Mucosa of rectum (tissue), 2 donors: ENCODE data around the gene BSND.
"Not testable (repeated sequence)": the region's sequence is repeated elsewhere in the genome, so short reads cannot be mapped to it uniquely, and the experiment has no call there.

Source experiments
- H3K27ac ChIP-seq, 2 donors: one replicate each; pipeline ENCODE4 v1.7.0; 2013; ENCODE audit warnings: inconsistent platforms in 2 of 2, low read depth in 2 of 2, low read length in 2 of 2
- H3K27me3 ChIP-seq, 2 donors: one replicate each; pipeline ENCODE4 v1.7.0; 2013; ENCODE audit warnings: low read length in 2 of 2; ENCODE audit not compliant: control insufficient read depth in 2 of 2, insufficient read depth in 2 of 2
- H3K36me3 ChIP-seq, 2 donors: one replicate each; pipeline ENCODE4 v1.7.0; 2013; ENCODE audit warnings: low read length in 2 of 2; ENCODE audit not compliant: control insufficient read depth in 2 of 2, insufficient read depth in 2 of 2
- H3K4me1 ChIP-seq, 2 donors: one replicate each; pipeline ENCODE4 v1.7.0; 2013; ENCODE audit warnings: low read length in 2 of 2, mild to moderate bottlenecking in 1 of 2; ENCODE audit not compliant: control insufficient read depth in 2 of 2, insufficient read depth in 2 of 2
- H3K4me3 ChIP-seq, 2 donors: one replicate each; pipeline ENCODE4 v1.7.0; 2013; ENCODE audit warnings: low read length in 2 of 2
- H3K9ac ChIP-seq, 2 donors: one replicate each; pipeline ENCODE4 v1.7.0; 2013; ENCODE audit warnings: low read length in 2 of 2, low read depth in 1 of 2, mild to moderate bottlenecking in 1 of 2
- H3K9me3 ChIP-seq, 2 donors: one replicate each; pipeline ENCODE4 v1.7.0; 2013; ENCODE audit warnings: low read length in 2 of 2; ENCODE audit not compliant: control insufficient read depth in 2 of 2
- donor health status: healthy.
- donor health status: Normal muscosa, but diverticular disease.

Gene BSND

DNA sequence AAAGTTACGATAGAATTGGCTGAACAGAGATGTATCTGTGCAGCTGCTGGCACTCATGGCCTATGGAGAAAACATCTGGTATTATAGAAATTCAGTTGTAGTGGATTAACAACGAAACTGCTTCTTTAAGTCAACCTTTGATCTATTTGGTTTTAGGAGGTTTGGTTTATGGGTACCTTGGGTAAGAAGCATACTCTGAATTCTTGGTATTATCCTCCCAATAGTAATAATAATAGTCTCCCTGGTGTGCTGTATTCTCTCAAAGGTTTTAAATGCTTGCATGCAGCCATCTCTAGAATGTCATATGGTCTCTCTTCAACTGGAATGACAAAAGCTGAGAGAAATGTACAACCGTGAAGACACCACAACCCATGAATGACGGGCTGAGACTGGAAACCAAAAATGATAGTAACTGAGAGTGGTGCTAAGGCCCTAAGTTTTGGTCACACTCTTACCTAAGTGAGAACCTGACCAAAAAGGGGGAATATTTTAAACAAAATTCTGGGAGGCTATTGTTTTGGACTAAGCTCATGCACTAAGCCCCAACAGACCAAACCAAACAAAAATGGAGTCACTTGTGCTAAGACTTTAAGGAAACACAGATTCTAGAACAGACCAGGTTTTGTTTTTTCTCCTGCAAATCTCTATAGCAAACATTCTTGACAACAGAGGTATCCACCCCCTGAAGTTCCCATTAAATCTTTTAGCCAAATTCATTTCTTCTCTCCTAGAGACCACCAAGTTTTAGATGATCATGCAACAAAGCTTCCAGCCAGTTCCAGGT lies 35.9 kb upstream of the BSND start:
- H3K9me3 ChIP-seq, result peaks cover 0 to under 1% of the 10 kb centered on the region in 2 donors
- H3K4me3 ChIP-seq, result no peak overlapping the region
- H3K4me1 ChIP-seq, result no peaks in the 10 kb centered on the region
- no peak overlapping the region for H3K27ac ChIP-seq
- no peaks in the 10 kb centered on the region for H3K27me3 ChIP-seq
- H3K9ac ChIP-seq, result no peak overlapping the region
- H3K36me3 ChIP-seq, result no peaks in the 10 kb centered on the region

DNA sequence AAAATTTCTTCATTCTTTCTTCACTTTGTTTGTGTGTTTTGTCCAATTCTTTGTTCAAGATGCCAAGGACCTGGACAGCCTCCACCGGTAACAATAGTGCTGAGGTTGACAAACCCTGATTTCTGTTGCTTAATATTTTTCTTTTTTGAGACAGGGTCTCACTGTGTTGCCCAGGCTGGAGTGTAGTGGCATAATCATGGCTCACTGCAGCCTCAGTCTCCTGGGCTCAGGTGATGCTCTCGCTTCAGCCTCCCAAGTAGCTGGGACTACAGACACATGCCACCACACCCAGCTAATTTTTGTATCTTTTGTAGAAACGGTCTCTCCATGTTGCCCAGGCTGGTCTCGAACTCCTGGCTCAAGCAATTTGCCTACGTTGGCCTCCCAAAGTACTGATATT lies 34.9 kb upstream of the BSND start:
- H3K9ac ChIP-seq, H3K27me3 ChIP-seq, H3K27ac ChIP-seq, H3K4me3 ChIP-seq, H3K36me3 ChIP-seq, H3K9me3 ChIP-seq, H3K4me1 ChIP-seq: not testable (repeated sequence)

DNA sequence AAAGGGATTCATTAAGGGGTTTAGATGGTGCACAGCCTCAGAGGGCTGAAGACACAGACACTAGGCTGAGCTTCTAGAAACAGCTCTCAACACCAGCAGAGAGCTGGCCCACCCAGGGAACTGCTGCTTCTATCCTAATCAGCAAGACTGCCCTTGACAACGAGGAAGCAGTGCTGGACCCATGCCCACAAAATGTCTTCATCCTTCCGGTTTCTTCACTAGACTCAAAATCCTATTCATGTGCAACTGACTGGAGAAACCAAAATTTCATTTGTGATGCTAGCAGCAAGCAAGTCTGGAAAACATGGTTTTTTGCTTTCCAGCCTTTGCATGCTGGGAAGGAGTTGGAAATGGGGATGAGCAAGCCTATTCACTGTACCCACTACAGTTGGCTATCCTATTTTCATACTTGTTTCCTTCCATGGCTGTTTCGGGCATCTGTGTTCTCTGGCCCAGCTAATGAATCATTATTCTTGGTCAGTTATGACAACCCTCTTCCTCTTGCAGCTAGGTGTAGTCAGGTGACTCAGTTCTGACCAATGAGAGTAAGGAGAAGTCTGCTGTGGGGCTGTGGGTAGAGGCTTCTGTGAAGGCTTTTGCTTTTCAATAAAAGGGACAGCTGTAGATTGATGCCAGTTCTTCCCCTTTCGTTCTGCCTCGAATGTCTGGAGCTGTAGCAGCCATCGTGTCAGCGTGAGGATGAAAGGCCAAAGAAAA lies 33.0 kb upstream of the BSND start:
- Histone ChIP-seq H3K4me3 (no peak overlapping the region), H3K27ac (no peak overlapping the region), H3K4me1 (no peaks in the 10 kb centered on the region), H3K9me3 (no peaks in the 10 kb centered on the region), H3K27me3 (no peaks in the 10 kb centered on the region), H3K36me3 (no peaks in the 10 kb centered on the region), H3K9ac (no peak overlapping the region)

DNA sequence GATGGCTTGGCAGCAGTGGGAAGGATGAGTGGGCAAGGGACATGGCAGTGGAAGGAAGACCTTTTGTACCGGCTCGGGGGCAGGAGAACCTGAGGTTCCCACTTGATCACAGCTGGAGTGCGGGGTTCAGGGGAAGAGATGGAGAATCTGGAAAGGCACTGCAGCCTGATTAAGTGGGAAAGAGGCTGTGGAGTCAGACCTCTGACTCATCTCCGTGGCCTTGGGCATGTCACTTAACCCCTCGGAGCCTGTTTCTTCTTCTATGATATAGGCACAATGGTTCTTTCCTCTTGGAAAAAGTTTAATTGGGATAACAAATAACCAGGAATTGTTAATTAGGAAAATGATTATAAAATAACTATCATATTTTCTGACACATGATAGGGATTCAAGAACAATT lies 31.4 kb upstream of the BSND start:
- H3K27me3 ChIP-seq, result no peaks in the 10 kb centered on the region
- no peak overlapping the region for H3K9ac ChIP-seq
- H3K4me3 ChIP-seq, result no peak overlapping the region
- no peaks in the 10 kb centered on the region for H3K36me3 ChIP-seq
- H3K27ac ChIP-seq, result no peak overlapping the region
- no peaks in the 10 kb centered on the region for H3K9me3 ChIP-seq
- H3K4me1 ChIP-seq, result no peaks in the 10 kb centered on the region

DNA sequence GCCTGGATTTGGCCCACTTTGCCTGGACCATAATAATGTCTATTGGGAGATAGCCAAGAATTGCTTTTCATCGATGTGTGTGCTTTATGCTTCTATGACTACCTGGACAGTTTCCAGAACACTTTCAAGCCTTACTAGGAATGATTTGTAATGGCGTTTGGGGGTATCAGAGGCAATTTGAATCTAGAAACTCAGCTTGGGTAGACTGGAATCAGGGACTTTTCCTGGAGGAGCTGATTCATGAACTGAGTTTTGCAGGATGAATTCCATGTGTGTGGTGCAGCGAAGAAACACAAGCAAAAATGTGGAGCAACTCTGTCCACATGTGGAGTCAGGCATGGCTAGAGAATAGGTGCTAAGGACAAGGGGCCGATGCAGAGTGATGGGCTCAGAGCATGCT lies 30.2 kb upstream of the BSND start:
- Histone ChIP-seq H3K27me3 (no peaks in the 10 kb centered on the region), H3K9me3 (no peaks in the 10 kb centered on the region), H3K36me3 (no peaks in the 10 kb centered on the region), H3K4me3 (no peak overlapping the region), H3K27ac (no peak overlapping the region), H3K9ac (no peak overlapping the region), H3K4me1 (no peaks in the 10 kb centered on the region)

DNA sequence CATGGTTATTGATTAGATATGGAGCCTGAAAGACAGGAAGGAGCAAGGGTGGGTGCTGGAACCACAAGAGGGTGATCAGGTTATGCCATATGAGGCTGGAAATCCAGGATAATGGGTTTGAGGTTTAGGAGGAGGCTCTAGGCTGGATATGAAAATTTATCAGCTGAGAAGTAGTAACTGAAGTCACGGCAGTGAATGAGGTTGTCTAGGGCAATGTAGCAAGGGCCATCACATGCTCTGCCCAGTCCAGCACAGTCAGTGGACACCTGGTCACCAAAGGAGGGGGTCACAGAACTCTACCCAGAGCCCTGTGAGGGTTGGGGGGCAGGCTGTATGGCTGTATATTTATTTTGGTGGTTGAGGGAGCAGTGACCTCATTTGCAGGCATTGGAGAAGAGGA lies 28.9 kb upstream of the BSND start:
- no peak overlapping the region for H3K9ac ChIP-seq
- no peaks in the 10 kb centered on the region for H3K9me3 ChIP-seq
- no peak overlapping the region for H3K27ac ChIP-seq
- H3K27me3 ChIP-seq, result no peaks in the 10 kb centered on the region
- H3K4me3 ChIP-seq, result no peak overlapping the region
- no peaks in the 10 kb centered on the region for H3K4me1 ChIP-seq
- no peaks in the 10 kb centered on the region for H3K36me3 ChIP-seq

DNA sequence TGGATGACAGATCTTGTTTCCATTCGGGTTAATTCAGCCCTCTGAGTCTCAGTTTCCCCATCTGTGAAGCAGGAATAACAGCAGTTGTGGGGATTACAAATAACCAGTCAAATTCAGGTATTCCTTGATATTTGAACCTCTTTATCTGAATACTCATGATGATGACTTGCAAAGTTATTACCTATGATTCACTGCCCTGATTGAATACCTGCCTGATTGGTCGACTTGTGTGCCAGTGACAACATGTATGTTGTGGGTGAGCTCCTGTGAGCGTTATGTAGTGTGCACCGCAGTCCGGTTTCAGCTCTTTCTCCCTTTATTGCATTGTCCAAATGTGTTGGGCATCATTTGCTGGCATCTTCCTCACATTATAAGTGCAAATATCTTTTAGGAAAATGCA lies 27.8 kb upstream of the BSND start:
- Histone ChIP-seq H3K4me1 (no peaks in the 10 kb centered on the region), H3K9ac (no peak overlapping the region), H3K9me3 (no peaks in the 10 kb centered on the region), H3K27ac (no peak overlapping the region), H3K27me3 (no peaks in the 10 kb centered on the region), H3K4me3 (no peak overlapping the region), H3K36me3 (no peaks in the 10 kb centered on the region)

DNA sequence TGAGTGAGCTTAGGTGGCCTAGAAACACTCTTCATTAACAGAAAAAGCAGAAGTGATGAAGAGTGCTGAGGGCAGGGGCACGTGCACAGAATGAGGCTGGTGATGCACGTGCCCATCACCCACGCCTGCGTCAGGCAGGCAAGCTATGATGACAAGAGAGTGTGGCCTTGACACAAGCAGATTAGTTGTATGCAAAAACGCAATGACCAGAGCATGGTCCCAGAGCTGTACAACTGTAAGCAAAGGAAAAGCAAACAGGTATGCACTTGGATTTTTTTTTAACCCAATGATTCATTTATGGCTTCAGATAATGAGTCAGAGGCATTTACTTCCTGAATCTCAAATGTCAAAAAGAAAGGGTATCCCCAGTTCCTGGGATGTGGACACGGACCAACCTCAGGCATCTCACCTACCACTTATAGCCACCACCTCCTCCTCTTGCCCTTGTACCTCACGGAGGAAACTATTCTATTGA lies 27.4 kb upstream of the BSND start:
- H3K27ac ChIP-seq, result no peak overlapping the region

DNA sequence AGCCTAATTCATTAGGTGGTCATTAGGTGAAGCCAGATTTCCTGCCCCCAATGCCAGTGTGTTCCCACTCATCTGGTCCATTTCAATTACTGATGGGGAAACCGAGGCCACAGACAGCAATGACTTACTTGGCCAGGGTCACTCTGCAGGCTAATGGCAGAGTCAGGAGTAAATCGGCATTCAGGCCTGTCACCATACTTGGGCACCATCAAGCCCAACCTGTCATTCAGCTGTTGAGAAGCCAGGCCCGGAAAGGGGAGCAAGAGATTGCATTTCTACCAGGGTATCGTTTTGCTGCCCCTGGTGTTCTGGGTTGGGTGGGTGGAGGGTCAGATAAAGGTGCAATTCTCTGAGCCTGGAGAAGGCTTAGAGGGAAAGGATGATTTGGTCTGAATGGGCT lies 26.3 kb upstream of the BSND start:
- Histone ChIP-seq H3K4me1 (no peaks in the 10 kb centered on the region), H3K9ac (no peak overlapping the region), H3K27ac (no peak overlapping the region), H3K27me3 (no peaks in the 10 kb centered on the region), H3K36me3 (no peaks in the 10 kb centered on the region), H3K9me3 (no peaks in the 10 kb centered on the region), H3K4me3 (no peak overlapping the region)

More for the DNA sequence above, 27.4 kb upstream of the BSND start:
- Histone ChIP-seq H3K27me3 (no peaks in the 10 kb centered on the region), H3K4me1 (no peaks in the 10 kb centered on the region), H3K36me3 (no peaks in the 10 kb centered on the region), H3K9me3 (no peaks in the 10 kb centered on the region), H3K9ac (no peak overlapping the region), H3K4me3 (no peak overlapping the region)

DNA sequence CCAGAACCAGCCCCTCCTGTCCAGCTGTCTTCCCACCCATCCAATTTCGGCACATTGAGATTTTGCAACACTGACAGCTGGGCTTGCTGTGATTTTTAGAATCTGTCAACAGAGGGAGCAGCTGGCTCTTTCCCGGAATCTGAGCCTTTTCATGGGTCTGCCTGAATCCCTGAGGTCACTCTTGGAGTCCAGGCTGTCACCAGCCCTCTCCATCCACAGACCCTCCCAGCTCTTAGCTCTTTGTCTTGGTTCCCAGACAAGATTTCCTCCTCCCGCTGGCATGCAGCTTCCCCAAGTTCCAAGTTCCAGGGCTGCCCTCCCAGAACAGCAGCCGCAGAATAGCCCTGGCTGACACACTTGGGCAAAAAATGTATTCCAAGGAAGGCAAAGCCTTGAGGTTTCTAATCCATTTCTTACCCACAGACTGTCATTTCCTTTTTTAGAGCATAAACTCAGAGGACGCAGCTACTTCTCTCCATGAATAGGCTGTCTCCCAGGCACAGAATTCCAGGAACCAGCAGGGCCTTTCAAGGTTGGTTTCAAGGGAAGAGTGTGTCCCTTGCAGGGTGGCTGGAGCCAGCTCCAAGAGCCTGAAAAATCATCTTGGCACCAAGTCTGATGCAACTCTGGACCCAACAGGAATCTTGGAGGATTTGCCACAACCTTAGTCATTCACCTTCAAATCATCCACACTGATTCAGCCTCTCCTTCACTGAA lies 25.4 kb upstream of the BSND start:
- H3K36me3 ChIP-seq, result no peaks in the 10 kb centered on the region
- H3K27me3 ChIP-seq, result no peaks in the 10 kb centered on the region
- H3K9me3 ChIP-seq, result no peaks in the 10 kb centered on the region
- H3K27ac ChIP-seq, result no peak overlapping the region
- no peaks in the 10 kb centered on the region for H3K4me1 ChIP-seq
- H3K4me3 ChIP-seq, result no peak overlapping the region
- no peak overlapping the region for H3K9ac ChIP-seq
